ENCODE results near the gene GALP. TPM values are rescaled to one million over a fixed set of nuclear protein-coding genes. Genes with fewer than 3 reads are reported as not detected.

GALP gene
- total RNA-seq, 4 donors from 2014 or later = not detected

DNA sequence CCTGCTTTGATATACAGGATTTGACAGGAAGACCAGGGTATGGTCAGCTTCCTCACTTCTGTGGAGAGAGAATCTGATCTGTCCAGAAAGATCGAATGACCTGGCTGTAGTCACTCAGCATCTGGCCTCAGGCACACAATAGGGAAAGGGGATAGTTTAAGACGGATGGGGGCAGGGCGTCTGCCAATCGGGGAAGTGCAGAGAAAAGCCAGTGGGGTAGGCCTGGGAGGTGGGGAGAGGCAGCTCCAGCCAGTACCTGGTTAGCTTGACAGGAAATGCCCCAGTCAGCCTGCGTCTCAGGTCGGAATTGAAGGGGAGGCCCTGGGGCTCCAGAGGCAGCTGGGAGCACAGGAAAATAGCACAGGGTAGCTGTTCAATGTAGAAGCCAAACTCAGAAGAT is 22.3 kb upstream of the GALP start:
- TF ChIP-seq, protein P1, sequence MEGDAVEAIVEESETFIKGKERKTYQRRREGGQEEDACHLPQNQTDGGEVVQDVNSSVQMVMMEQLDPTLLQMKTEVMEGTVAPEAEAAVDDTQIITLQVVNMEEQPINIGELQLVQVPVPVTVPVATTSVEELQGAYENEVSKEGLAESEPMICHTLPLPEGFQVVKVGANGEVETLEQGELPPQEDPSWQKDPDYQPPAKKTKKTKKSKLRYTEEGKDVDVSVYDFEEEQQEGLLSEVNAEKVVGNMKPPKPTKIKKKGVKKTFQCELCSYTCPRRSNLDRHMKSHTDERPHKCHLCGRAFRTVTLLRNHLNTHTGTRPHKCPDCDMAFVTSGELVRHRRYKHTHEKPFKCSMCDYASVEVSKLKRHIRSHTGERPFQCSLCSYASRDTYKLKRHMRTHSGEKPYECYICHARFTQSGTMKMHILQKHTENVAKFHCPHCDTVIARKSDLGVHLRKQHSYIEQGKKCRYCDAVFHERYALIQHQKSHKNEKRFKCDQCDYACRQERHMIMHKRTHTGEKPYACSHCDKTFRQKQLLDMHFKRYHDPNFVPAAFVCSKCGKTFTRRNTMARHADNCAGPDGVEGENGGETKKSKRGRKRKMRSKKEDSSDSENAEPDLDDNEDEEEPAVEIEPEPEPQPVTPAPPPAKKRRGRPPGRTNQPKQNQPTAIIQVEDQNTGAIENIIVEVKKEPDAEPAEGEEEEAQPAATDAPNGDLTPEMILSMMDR (IDR thresholded peaks at IDR 0.05) = no peak
- no peak for TF ChIP-seq POLR2A (IDR thresholded peaks at IDR 0.05)
- H3K4me3 ChIP-seq = no peak overlapping the region
- peak overlapping the region in 1 of 2 donors; percentile 22 for H3K27ac ChIP-seq
- no peaks in the 10 kb centered on the region for H3K4me1 ChIP-seq
- H3K9me3 ChIP-seq = no peaks in the 10 kb centered on the region
- H3K36me3 ChIP-seq = no peaks in the 10 kb centered on the region
- no peak for DNase-seq
- H3K27me3 ChIP-seq = no peaks in the 10 kb centered on the region
- intact Hi-C loops (cut with DNase I; ENCODE audit: low total_unique reads) = no loop called here

DNA sequence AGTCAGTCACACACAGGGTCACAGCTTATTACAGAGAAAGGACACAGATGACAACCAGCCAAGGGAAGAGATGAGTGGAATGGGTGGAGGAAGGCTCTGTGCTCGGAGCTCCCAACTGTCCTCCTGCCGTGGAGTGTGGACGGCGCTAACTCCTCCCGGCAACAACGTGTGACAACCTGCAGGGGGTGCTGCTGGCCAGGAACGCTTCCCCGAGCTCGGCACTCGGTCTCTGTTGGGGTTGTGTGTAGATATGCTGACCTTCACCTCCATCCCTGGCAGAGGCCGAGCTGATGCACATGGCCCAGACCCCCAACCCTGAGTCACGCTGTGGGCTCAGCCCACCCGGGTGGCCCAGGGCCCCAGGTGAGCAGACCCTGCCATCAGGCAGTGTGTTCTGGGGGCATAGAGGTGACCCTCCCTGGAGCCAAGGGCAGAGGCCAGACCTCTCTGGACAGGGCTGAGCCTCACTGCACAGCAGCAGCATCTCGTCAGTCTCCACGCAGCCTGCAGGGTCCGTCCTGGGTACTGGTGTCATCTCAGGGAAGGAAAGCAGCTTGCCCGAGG is 20.6 kb upstream of the GALP start:
- Histone ChIP-seq H3K4me1 (no peaks in the 10 kb centered on the region), H3K27ac (no peak overlapping the region), H3K4me3 (no peak overlapping the region), H3K9me3 (no peaks in the 10 kb centered on the region), H3K27me3 (no peaks in the 10 kb centered on the region), H3K36me3 (no peaks in the 10 kb centered on the region)
- no peak for TF ChIP-seq POLR2A (IDR thresholded peaks at IDR 0.05)
- TF ChIP-seq, protein P1 (IDR thresholded peaks at IDR 0.05) = no peak
- no peak for DNase-seq
- intact Hi-C loops (cut with DNase I; ENCODE audit: low total_unique reads) = no loop called here

DNA sequence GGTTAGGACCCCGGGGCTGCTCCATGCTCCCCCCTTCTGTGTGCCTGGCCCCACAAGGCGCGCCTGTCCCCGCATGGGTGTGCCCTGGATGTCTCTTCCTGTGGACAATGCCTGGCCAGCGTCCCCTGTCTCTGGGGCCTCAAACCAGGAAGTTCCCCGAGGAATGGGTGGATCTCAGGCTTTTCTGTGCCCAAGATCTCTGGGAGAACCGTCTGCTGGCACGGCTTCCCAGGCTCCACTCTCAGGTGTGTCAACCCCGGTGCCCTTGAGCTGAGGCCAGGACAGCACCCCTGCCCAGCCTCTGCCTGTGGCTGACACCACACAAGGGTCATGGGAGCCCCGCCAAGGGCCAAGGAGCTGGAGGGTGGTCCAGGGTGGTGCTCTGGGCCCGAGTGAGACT is 19.0 kb upstream of the GALP start:
- TF ChIP-seq, protein P1 (IDR thresholded peaks at IDR 0.05) = no peak
- no peak for TF ChIP-seq POLR2A (IDR thresholded peaks at IDR 0.05)
- no peaks in the 10 kb centered on the region for H3K9me3 ChIP-seq
- peak overlapping the region in 1 of 2 donors; percentile 36 for H3K27ac ChIP-seq
- no peak overlapping the region for H3K4me3 ChIP-seq
- intact Hi-C loops (cut with DNase I; ENCODE audit: low total_unique reads) = no loop called here
- H3K4me1 ChIP-seq = no peaks in the 10 kb centered on the region
- no peaks in the 10 kb centered on the region for H3K36me3 ChIP-seq
- no peaks in the 10 kb centered on the region for H3K27me3 ChIP-seq
- no peak for DNase-seq

DNA sequence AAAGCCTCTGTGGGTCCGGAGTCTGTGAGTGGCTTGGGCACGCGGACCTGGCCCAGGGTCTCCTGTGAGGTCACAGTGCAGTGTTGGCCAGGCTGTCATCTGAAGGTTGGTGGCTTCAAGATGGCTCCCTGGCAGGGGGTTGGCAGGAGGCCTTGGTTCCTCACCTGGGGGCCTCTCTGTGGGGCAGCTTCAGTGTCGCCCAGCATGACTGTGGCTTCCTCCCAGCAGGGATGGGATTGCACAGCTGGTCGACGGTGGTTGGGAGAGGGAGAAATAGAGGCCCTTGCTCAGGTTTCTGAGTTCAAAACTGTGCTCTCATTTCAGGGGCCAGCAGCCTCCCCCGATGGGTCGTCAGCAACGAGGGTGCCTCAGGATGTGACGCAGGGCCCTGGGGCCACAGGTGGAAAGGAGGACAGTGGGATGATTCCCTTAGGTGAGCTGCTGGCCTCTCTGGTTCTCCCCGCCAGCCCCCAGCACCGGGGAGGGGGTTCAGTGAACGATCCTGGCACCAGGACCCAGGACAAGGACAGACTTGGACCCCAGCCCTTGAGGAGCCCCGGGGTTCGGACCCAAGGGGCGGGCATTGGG is 17.5 kb upstream of the GALP start:
- TF ChIP-seq, protein P1 (IDR thresholded peaks at IDR 0.05) = no peak
- TF ChIP-seq POLR2A (IDR thresholded peaks at IDR 0.05) = no peak
- Histone ChIP-seq H3K27me3 (no peaks in the 10 kb centered on the region), H3K27ac (no peak overlapping the region), H3K9me3 (no peaks in the 10 kb centered on the region), H3K4me1 (no peaks in the 10 kb centered on the region), H3K36me3 (no peaks in the 10 kb centered on the region), H3K4me3 (no peak overlapping the region)
- intact Hi-C loops (cut with DNase I; ENCODE audit: low total_unique reads) = no loop called here
- DNase-seq = no peak

DNA sequence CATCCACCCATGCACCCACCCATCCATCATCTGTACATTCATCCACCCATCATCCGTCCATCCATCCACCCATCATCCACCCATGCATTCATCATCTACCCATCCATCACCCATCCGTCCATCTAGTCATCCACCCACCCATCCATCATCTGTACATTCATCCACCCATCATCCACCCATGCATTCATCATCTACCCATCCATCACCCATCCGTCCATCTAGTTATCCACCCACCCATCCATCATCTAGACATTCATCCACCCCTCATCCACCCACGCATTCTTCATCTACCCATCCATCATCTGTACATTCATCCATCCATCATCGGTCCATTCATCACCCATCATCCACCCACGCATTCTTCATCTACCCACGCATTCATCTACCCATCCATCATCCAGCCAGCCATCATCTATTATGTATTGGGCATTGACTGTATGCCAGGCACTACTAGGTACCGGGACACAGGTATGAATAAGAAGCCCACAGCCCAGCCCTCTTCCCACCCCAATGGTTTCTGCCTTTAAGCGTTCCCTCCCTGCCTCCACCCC is 16.7 kb upstream of the GALP start:
- TF ChIP-seq POLR2A (IDR thresholded peaks at IDR 0.05) = no peak
- TF ChIP-seq, protein P1 (IDR thresholded peaks at IDR 0.05) = no peak
- intact Hi-C loops (cut with DNase I; ENCODE audit: low total_unique reads) = no loop called here
- no peaks in the 10 kb centered on the region for H3K36me3 ChIP-seq

More for the DNA sequence above, 16.7 kb upstream of the GALP start:
- Histone ChIP-seq H3K27ac (no peak overlapping the region), H3K27me3 (no peaks in the 10 kb centered on the region), H3K4me1 (no peaks in the 10 kb centered on the region), H3K9me3 (no peaks in the 10 kb centered on the region), H3K4me3 (no peak overlapping the region)
- no peak for DNase-seq

Data from uterus (tissue), 4 donors.